SK-N-SH treated with all-trans-retinoic acid at 6 μM for 48 hours (cell line): ENCODE data around the gene SMARCA4.

Experiments
- ATAC-seq: fragments of 200-7000 bp; cut with Tn5 transposase; 3 replicates; pipeline ENCODE4 v1.9.1; 2020; ENCODE audit warnings: mild to moderate bottlenecking, moderate library complexity
- BACH2 ChIP-seq: fragments of 250-450 bp; sonication (Bioruptor Pico); IDR thresholded peaks from 2 replicates; pipeline ENCODE4 v1.9.0; 2021; ENCODE audit warnings: mild to moderate bottlenecking, borderline replicate concordance
- CSDC2 ChIP-seq: fragments of 250-450 bp; sonication (Bioruptor Pico); IDR thresholded peaks from 2 replicates; pipeline ENCODE4 v1.5.0; 2020; ENCODE audit warnings: mild to moderate bottlenecking, moderate library complexity
- CSRNP3 ChIP-seq: fragments of 250-450 bp; sonication (Bioruptor Pico); IDR thresholded peaks from 2 replicates; pipeline ENCODE4 v1.5.1; 2021; ENCODE audit warnings: mild to moderate bottlenecking, moderate library complexity
- ESRRG ChIP-seq: fragments of 250-450 bp; sonication (Bioruptor Pico); IDR thresholded peaks from 2 replicates; pipeline ENCODE4 v1.6.1; 2021; ENCODE audit warnings: mild to moderate bottlenecking
- GLIS3 ChIP-seq: fragments of 250-450 bp; sonication (Bioruptor Pico); IDR thresholded peaks from 2 replicates; pipeline ENCODE4 v1.5.0; 2020; ENCODE audit warnings: mild to moderate bottlenecking, moderate library complexity
- ISL1 ChIP-seq: fragments of 250-450 bp; sonication (Bioruptor Pico); IDR thresholded peaks from 2 replicates; pipeline ENCODE4 v2.1.2; 2022; ENCODE audit warnings: mild to moderate bottlenecking, moderate library complexity
- OSR1 ChIP-seq: fragments of 250-450 bp; sonication (Bioruptor Pico); IDR thresholded peaks from 2 replicates; pipeline ENCODE4 v1.8.0; 2022; ENCODE audit warnings: moderate library complexity, mild to moderate bottlenecking, inconsistent platforms
- PATZ1 ChIP-seq: fragments of 250-450 bp; sonication (Bioruptor Pico); IDR thresholded peaks from 2 replicates; pipeline ENCODE4 v1.8.0; 2020; ENCODE audit warnings: mild to moderate bottlenecking, moderate library complexity, borderline replicate concordance
- POU6F1 ChIP-seq: fragments of 250-450 bp; sonication (Bioruptor Pico); IDR thresholded peaks from 2 replicates; pipeline ENCODE4 v1.8.0; 2021; ENCODE audit warnings: low read depth, mild to moderate bottlenecking, moderate library complexity, borderline replicate concordance
- PPARA ChIP-seq: fragments of 250-450 bp; sonication (Bioruptor Pico); IDR thresholded peaks from 2 replicates; pipeline ENCODE4 v1.5.0; 2020; ENCODE audit warnings: mild to moderate bottlenecking, borderline replicate concordance
- RARB ChIP-seq: fragments of 250-450 bp; sonication (Bioruptor Pico); IDR thresholded peaks from 2 replicates; pipeline ENCODE4 v1.8.0; 2021; ENCODE audit warnings: mild to moderate bottlenecking, moderate library complexity
- SNAI2 ChIP-seq: fragments of 250-450 bp; sonication (Bioruptor Pico); IDR thresholded peaks from 2 replicates; pipeline ENCODE4 v1.5.0; 2020; ENCODE audit warnings: mild to moderate bottlenecking, moderate library complexity
- TOX ChIP-seq: fragments of 250-450 bp; sonication (Bioruptor Pico); IDR thresholded peaks from 2 replicates; pipeline ENCODE4 v1.8.0; 2021; ENCODE audit warnings: mild to moderate bottlenecking, moderate library complexity, borderline replicate concordance
- TSHZ2 ChIP-seq: fragments of 250-450 bp; sonication (Bioruptor Pico); IDR thresholded peaks from 2 replicates; pipeline ENCODE4 v1.5.0; 2020; ENCODE audit warnings: mild to moderate bottlenecking, moderate library complexity
- ZC3H10 ChIP-seq: fragments of 250-450 bp; sonication (Bioruptor Pico); IDR thresholded peaks from 2 replicates; pipeline ENCODE4 v1.5.1; 2021; ENCODE audit warnings: mild to moderate bottlenecking, moderate library complexity
- ZFP3 ChIP-seq: fragments of 250-450 bp; sonication (Bioruptor Pico); IDR thresholded peaks from 2 replicates; pipeline ENCODE4 v1.5.0; 2020; ENCODE audit warnings: mild to moderate bottlenecking, moderate library complexity
- ZFP30 ChIP-seq: fragments of 450-650 bp; formaldehyde crosslinking; IDR thresholded peaks from 2 replicates; pipeline ENCODE4 v1.5.0; 2022; ENCODE audit warnings: mild to moderate bottlenecking, moderate library complexity
- ZNF565 ChIP-seq: fragments of 450-650 bp; formaldehyde crosslinking; conservative IDR thresholded peaks from 2 replicates; pipeline ENCODE4 v1.5.0; 2020; ENCODE audit warnings: low read depth, mild to moderate bottlenecking, moderate library complexity
- ZNF70 ChIP-seq: fragments of 450-650 bp; formaldehyde crosslinking; IDR thresholded peaks from 2 replicates; pipeline ENCODE4 v1.5.0; 2020; ENCODE audit warnings: mild to moderate bottlenecking, moderate library complexity
- ZNF8 ChIP-seq: fragments of 450-650 bp; formaldehyde crosslinking; IDR thresholded peaks from 2 replicates; pipeline ENCODE4 v1.5.0; 2020; ENCODE audit warnings: mild to moderate bottlenecking, moderate library complexity
- TF ChIP-seq, protein P1 (sequence below): fragments of 250-450 bp; sonication (Bioruptor Pico); IDR thresholded peaks from 2 replicates; pipeline ENCODE4 v1.5.1; 2020; ENCODE audit warnings: low read depth, mild to moderate bottlenecking, moderate library complexity

The SMARCA4 gene

GRCh38 chr19:11024259-11024658 is 63.4 kb downstream of the SMARCA4 start (continued):
- TF ChIP-seq POU6F1 (CRISPR knock-in tag) (no peak), RARB (no peak), ZC3H10 (CRISPR knock-in tag) (no peak)

GRCh38 chr19:11025006-11025405 is 64.2 kb downstream of the SMARCA4 start:
- ATAC-seq: no peak
- TF ChIP-seq CSDC2 (CRISPR knock-in tag) (no peak), SNAI2 (no peak), ZFP3 (CRISPR knock-in tag) (no peak), ESRRG (CRISPR knock-in tag) (no peak), TOX (CRISPR knock-in tag) (no peak), CSRNP3 (CRISPR knock-in tag) (no peak), ZNF565 (CRISPR knock-in tag) (no peak), RARB (no peak), PATZ1 (CRISPR knock-in tag) (no peak), POU6F1 (CRISPR knock-in tag) (no peak), GLIS3 (CRISPR knock-in tag) (no peak), ZFP30 (CRISPR knock-in tag) (no peak), PPARA (CRISPR knock-in tag) (no peak), BACH2 (CRISPR knock-in tag) (no peak), ZC3H10 (CRISPR knock-in tag) (no peak), ISL1 (CRISPR knock-in tag) (no peak)
- TF ChIP-seq, protein P1, sequence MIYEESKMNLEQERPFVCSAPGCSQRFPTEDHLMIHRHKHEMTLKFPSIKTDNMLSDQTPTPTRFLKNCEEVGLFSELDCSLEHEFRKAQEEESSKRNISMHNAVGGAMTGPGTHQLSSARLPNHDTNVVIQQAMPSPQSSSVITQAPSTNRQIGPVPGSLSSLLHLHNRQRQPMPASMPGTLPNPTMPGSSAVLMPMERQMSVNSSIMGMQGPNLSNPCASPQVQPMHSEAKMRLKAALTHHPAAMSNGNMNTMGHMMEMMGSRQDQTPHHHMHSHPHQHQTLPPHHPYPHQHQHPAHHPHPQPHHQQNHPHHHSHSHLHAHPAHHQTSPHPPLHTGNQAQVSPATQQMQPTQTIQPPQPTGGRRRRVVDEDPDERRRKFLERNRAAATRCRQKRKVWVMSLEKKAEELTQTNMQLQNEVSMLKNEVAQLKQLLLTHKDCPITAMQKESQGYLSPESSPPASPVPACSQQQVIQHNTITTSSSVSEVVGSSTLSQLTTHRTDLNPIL (CRISPR knock-in tag): no peak

DNA sequence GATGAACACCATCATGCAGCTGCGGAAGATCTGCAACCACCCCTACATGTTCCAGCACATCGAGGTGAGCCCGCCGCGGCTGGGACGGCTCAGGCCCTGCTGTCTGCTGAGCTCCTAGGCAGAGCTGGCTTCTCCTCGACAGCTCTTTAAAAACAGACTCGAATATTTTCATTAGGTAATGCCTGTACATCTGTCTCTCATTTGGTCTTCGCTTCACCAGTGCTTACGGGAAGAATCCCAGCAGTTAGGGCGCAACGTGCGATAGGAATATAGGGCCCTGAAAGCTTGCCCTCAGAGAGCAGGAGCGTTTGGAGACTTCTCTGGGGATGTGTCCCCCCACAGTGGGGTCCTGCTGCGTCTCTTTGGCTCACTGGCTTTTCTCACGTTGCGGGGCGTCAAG is 64.6 kb downstream of the SMARCA4 start:
- ATAC-seq: no peak

More for the DNA sequence above, 64.6 kb downstream of the SMARCA4 start:
- no peak for TF ChIP-seq OSR1 (CRISPR knock-in tag)
- TF ChIP-seq PATZ1 (CRISPR knock-in tag): no peak
- no peak for TF ChIP-seq PPARA (CRISPR knock-in tag)
- TF ChIP-seq TOX (CRISPR knock-in tag): no peak
- no peak for TF ChIP-seq BACH2 (CRISPR knock-in tag)
- TF ChIP-seq ZNF8: no peak
- TF ChIP-seq ZFP30 (CRISPR knock-in tag): no peak
- TF ChIP-seq TSHZ2 (CRISPR knock-in tag): no peak
- no peak for TF ChIP-seq ZFP3 (CRISPR knock-in tag)
- TF ChIP-seq ZNF70 (CRISPR knock-in tag): no peak
- no peak for TF ChIP-seq CSDC2 (CRISPR knock-in tag)
- TF ChIP-seq CSRNP3 (CRISPR knock-in tag): no peak
